ENCODE measurements around the gene C2CD5. TPM values are rescaled to one million over a fixed set of nuclear protein-coding genes. Genes with fewer than 3 reads are reported as not detected.

C2CD5 gene
- total RNA-seq, 1 experiment from 2014 or later: 15.9 TPM

GRCh38 chr12:22494319-22494718, 50.0 kb downstream of the C2CD5 start:
- in situ Hi-C loops (cut with HindIII; ENCODE audit: low pct_unique_long_range_greater_than_20kb, low sequenced_read_pairs): no loop called here
- intact Hi-C loops (cut with micrococcal nuclease; ENCODE audit: unreplicated experiment): no loop called here
- CTCF ChIA-PET: no interaction called here

GRCh38 chr12:22491034-22491433, 53.3 kb downstream of the C2CD5 start:
- TF ChIP-seq CTCF (IDR thresholded peaks at IDR 0.05) (no peak), POLR2AphosphoS5 (IDR thresholded peaks at IDR 0.05; ENCODE audit: low read depth, low read length) (no peak), TCF7L2 (IDR thresholded peaks at IDR 0.05; ENCODE audit: low read depth, low read length) (no peak)
- Histone ChIP-seq H3K27ac (ENCODE audit: low read length) (no peak overlapping the region), H3K4me1 (ENCODE audit: control insufficient read depth, insufficient read depth, low read length) (no peaks in the 10 kb centered on the region), H3K4me3 (ENCODE audit: low read depth in 2 of 2, low read length in 2 of 2) (no peak overlapping the region), H3K9me3 (ENCODE audit: control insufficient read depth, insufficient read depth, low read depth, low read length) (no peaks in the 10 kb centered on the region), H3K27me3 (ENCODE audit: control insufficient read depth, insufficient read depth, low read length) (no peaks in the 10 kb centered on the region), H3K36me3 (ENCODE audit: control insufficient read depth, insufficient read depth, low read length) (no peaks in the 10 kb centered on the region; the same call in 1 of the 2 replicates)
- ChIA-PET POLR2A (no interaction called here), CTCF (no interaction called here)
- ATAC-seq (no peak), DNase-seq (ENCODE audit: low read depth, low spot score) (no peak)
- in situ Hi-C loops (cut with HindIII; ENCODE audit: low pct_unique_long_range_greater_than_20kb, low sequenced_read_pairs): no loop called here
- BruUV-seq (replicated peaks): no TSS peak
- intact Hi-C loops (cut with micrococcal nuclease; ENCODE audit: unreplicated experiment): no loop called here

More at GRCh38 chr12:22494319-22494718, 50.0 kb downstream of the C2CD5 start:
- no peaks in the 10 kb centered on the region for H3K27me3 ChIP-seq (ENCODE audit: control insufficient read depth, insufficient read depth, low read length)
- no peak overlapping the region for H3K27ac ChIP-seq (ENCODE audit: low read length)
- no TSS peak for BruUV-seq (replicated peaks)
- H3K9me3 ChIP-seq (ENCODE audit: control insufficient read depth, insufficient read depth, low read depth, low read length): no peaks in the 10 kb centered on the region
- ATAC-seq (no peak), DNase-seq (ENCODE audit: low read depth, low spot score) (no peak)
- H3K4me3 ChIP-seq (ENCODE audit: low read depth in 2 of 2, low read length in 2 of 2): no peak overlapping the region
- TF ChIP-seq CTCF (IDR thresholded peaks at IDR 0.05) (no peak), POLR2AphosphoS5 (IDR thresholded peaks at IDR 0.05; ENCODE audit: low read depth, low read length) (no peak), REST (IDR thresholded peaks at IDR 0.05; ENCODE audit: insufficient read depth in 1 of 2, low read depth in 2 of 2, low read length in 1 of 2) (no peak), SIN3A (IDR thresholded peaks at IDR 0.05; ENCODE audit: borderline replicate concordance, insufficient read depth, low read depth, low read length) (no peak), TCF7L2 (IDR thresholded peaks at IDR 0.05; ENCODE audit: low read depth, low read length) (no peak)
- no peaks in the 10 kb centered on the region for H3K4me1 ChIP-seq (ENCODE audit: control insufficient read depth, insufficient read depth, low read length)
- no peaks in the 10 kb centered on the region; the same call in 1 of the 2 replicates for H3K36me3 ChIP-seq (ENCODE audit: control insufficient read depth, insufficient read depth, low read length)
- POLR2A ChIA-PET: no interaction called here
